Kidney (tissue), 14 donors: Measurements from ENCODE around the gene TMEM208. TPM values are rescaled to one million over a fixed set of nuclear protein-coding genes. Genes with fewer than 3 reads are reported as not detected.

ENCODE experiments used
- DNase-seq, 5 donors: peaks; one replicate each; pipeline ENCODE4 v3.0.0-alpha.2; 2013 to 2020
- FAIRE-seq: peaks from 2 replicates; lab custom pipeline; 2012; peaks lifted over from hg19 to GRCh38; lab: Jason Lieb, UNC
- H3K27ac ChIP-seq, 2 donors: one replicate each; pipeline ENCODE4 v1.7.0; 2013; ENCODE audit warnings: low read depth in 2 of 2, low read length in 2 of 2, inconsistent platforms in 1 of 2
- H3K27me3 ChIP-seq: one replicate; pipeline ENCODE4 v1.7.1; 2013; ENCODE audit warnings: low read length, inconsistent platforms; ENCODE audit not compliant: control insufficient read depth, insufficient read depth
- H3K36me3 ChIP-seq, 3 donors: one replicate each; pipeline versions ENCODE4 v1.7.0 to v1.7.1; 2013; ENCODE audit warnings: low read length in 3 of 3, control low read depth in 1 of 3, inconsistent platforms in 1 of 3; ENCODE audit not compliant: insufficient read depth in 3 of 3, control insufficient read depth in 2 of 3
- H3K4me1 ChIP-seq, 3 donors: one replicate each; pipeline versions ENCODE4 v1.7.0 to v1.7.1; 2013; ENCODE audit warnings: low read length in 3 of 3, inconsistent platforms in 1 of 3, low read depth in 1 of 3; ENCODE audit not compliant: control insufficient read depth in 2 of 3, insufficient read depth in 2 of 3
- H3K4me3 ChIP-seq, 3 donors: one replicate each; pipeline versions ENCODE4 v1.7.0 to v1.8.1; 2013; ENCODE audit warnings: low read length in 3 of 3, control low read depth in 1 of 3, inconsistent platforms in 1 of 3
- H3K9ac ChIP-seq, 3 donors: one replicate each; pipeline versions ENCODE4 v1.7.0 to v1.7.1; 2013; ENCODE audit warnings: low read length in 3 of 3, control low read depth in 1 of 3, inconsistent platforms in 1 of 3
- H3K9me3 ChIP-seq, 3 donors: one replicate each; pipeline versions ENCODE4 v1.7.0 to v1.7.1; 2013; ENCODE audit warnings: low read length in 3 of 3, control low read depth in 1 of 3, inconsistent platforms in 1 of 3; ENCODE audit not compliant: control insufficient read depth in 2 of 3, insufficient read depth in 1 of 3
- CTCF ChIP-seq: IDR thresholded peaks from 3 replicates; pipeline ENCODE4 v1.5.1; 2012; ENCODE audit warnings: mild to moderate bottlenecking, moderate library complexity, borderline replicate concordance; ENCODE audit not compliant: insufficient read depth; ENCODE audit errors: extremely low read depth
- intact Hi-C: fragments of 100-400 bp; cut with DNase I; formaldehyde crosslinking; loops from one replicate; pipeline ENCODE4 v1.11.1; 2022
- polyA plus RNA-seq: library from polyadenylated mRNA; stranded (reverse); fragments of 350-450 nt; fragmentation: Illumina TruSeq; extraction: RNeasy Lipid Tissue Mini Kit (QIAGEN cat#74804); gene quantifications from one replicate; pipeline ENCODE4 v1.2.3, GENCODE V29; 2014; ENCODE audit warnings: low read depth, low replicate concordance; ENCODE audit not compliant: insufficient read depth
- total RNA-seq: library from RNA; stranded (reverse); fragmentation: NEBNext Ultra II Directional; extraction: Animal tissue kit (Norgen Biotek cat#: 25700); gene quantifications from one replicate; pipeline ENCODE4 v1.2.1, GENCODE V29; 2021
- donor health status: control.
- donor health status: control.
- donor health status: control.
- donor health status: control.
- donor health status: control.
- donor health status: DM: yes; HTN: yes; CAD: no.
- donor health status: Normal renal cell carcinoma (clear cell type).

The TMEM208 gene
- total and polyA plus RNA-seq, 2 donors from 2014 or later, result 47.1 to 145 TPM

- intact Hi-C loops, result no loop called here
- no peak overlapping the region for H3K27ac ChIP-seq
- no peak for TF ChIP-seq CTCF
- H3K4me3 ChIP-seq, result no peak overlapping the region
- FAIRE-seq (no peak), DNase-seq (peak in 1 of 5 donors; percentile 53)
- H3K27me3 ChIP-seq, result no peaks in the 10 kb centered on the region
- H3K36me3 ChIP-seq, result no peaks in the 10 kb centered on the region
- H3K9me3 ChIP-seq, result no peaks in the 10 kb centered on the region
- peaks cover 0 to 4% (median 0%) of the 10 kb centered on the region in 3 donors for H3K4me1 ChIP-seq
- H3K9ac ChIP-seq, result no peak overlapping the region
Measured at GRCh38 chr16:67215706-67216105, 11.2 kb upstream of the TMEM208 start.

- intact Hi-C loops, result no loop called here
- Histone ChIP-seq H3K27me3 (no peaks in the 10 kb centered on the region), H3K9ac (no peak overlapping the region), H3K4me1 (peaks cover 0 to 4% (median 0%) of the 10 kb centered on the region in 3 donors), H3K4me3 (no peak overlapping the region), H3K27ac (peak overlapping the region in 1 of 2 donors; percentile 27), H3K9me3 (no peaks in the 10 kb centered on the region), H3K36me3 (no peaks in the 10 kb centered on the region)
- peak in 1 of 5 donors; percentile 33 for DNase-seq
- TF ChIP-seq CTCF, result no peak
- no peak for FAIRE-seq
Measured at GRCh38 chr16:67216612-67217490, 10.1 kb upstream of the TMEM208 start.

GRCh38 chr16:67223992-67224391 lies 2.9 kb upstream of the TMEM208 start:
- Histone ChIP-seq H3K9ac (no peak overlapping the region), H3K4me1 (peaks cover 0 to 20% (median 11%) of the 10 kb centered on the region in 3 donors), H3K4me3 (no peak overlapping the region), H3K36me3 (peaks cover 0 to 5% (median 0%) of the 10 kb centered on the region in 3 donors), H3K27me3 (no peaks in the 10 kb centered on the region), H3K9me3 (no peaks in the 10 kb centered on the region), H3K27ac (no peak overlapping the region)
- DNase-seq (no peak), FAIRE-seq (no peak)
- intact Hi-C loops, result no loop called here
- TF ChIP-seq CTCF, result no peak
